Tibial artery (tissue), 4 donors: Measurements from ENCODE around the gene TMEM82.
A peak's percentile ranks its signal among the peaks of the same experiment; 100 is the strongest.

Experiments
- DNase-seq, 2 donors: peaks; one replicate each; pipeline ENCODE4 v3.0.0-alpha.2; 2019
- H3K27ac ChIP-seq, 2 donors: fragments of 200-600 bp; sonication (generic) in 1 of 2; 1 replicate in 1 of 2; 2 replicates in 1 of 2; pipeline ENCODE4 v1.5.1; 2018 to 2019; ENCODE audit warnings: mild to moderate bottlenecking in 1 of 2
- H3K27me3 ChIP-seq, 2 donors: fragments of 200-600 bp; sonication (generic) in 1 of 2; one replicate each; pipeline versions ENCODE4 v1.5.1 to v1.6.0; 2016 to 2019
- H3K36me3 ChIP-seq, 3 donors: fragments of 200-600 bp; sonication (generic) in 2 of 3; one replicate each; pipeline ENCODE4 v1.5.1; 2016 to 2019; ENCODE audit warnings: mild to moderate bottlenecking in 2 of 3
- H3K4me1 ChIP-seq, 4 donors: fragments of 200-600 bp; sonication (generic) in 2 of 4; 1 replicate in 3 of 4; 2 replicates in 1 of 4; pipeline ENCODE4 v1.5.1; 2016 to 2019
- H3K4me3 ChIP-seq, 2 donors: fragments of 200-600 bp; sonication (generic) in 1 of 2; 1 replicate in 1 of 2; 2 replicates in 1 of 2; pipeline ENCODE4 v1.5.1; 2018 to 2019; ENCODE audit warnings: mild to moderate bottlenecking in 2 of 2
- H3K9me3 ChIP-seq, 3 donors: fragments of 200-600 bp; sonication (generic) in 1 of 3; one replicate each; pipeline ENCODE4 v1.5.1; 2016 to 2019
- intact Hi-C: fragments of 100-400 bp; cut with DNase I; formaldehyde crosslinking; loops from one replicate; pipeline ENCODE4 v1.15.0; 2023; ENCODE audit warnings: low total_unique reads
- TF ChIP-seq, protein P1 (sequence below), 2 experiments: fragments of 200-600 bp in 1 of 2; fragments of 450-650 bp in 1 of 2; IDR thresholded peaks; one replicate each; pipeline ENCODE4 v1.5.1; 2017 to 2019; ENCODE audit warnings: antibody characterized with exemption in 2 of 2, mild to moderate bottlenecking in 1 of 2, moderate library complexity in 1 of 2

TMEM82 gene

DNA sequence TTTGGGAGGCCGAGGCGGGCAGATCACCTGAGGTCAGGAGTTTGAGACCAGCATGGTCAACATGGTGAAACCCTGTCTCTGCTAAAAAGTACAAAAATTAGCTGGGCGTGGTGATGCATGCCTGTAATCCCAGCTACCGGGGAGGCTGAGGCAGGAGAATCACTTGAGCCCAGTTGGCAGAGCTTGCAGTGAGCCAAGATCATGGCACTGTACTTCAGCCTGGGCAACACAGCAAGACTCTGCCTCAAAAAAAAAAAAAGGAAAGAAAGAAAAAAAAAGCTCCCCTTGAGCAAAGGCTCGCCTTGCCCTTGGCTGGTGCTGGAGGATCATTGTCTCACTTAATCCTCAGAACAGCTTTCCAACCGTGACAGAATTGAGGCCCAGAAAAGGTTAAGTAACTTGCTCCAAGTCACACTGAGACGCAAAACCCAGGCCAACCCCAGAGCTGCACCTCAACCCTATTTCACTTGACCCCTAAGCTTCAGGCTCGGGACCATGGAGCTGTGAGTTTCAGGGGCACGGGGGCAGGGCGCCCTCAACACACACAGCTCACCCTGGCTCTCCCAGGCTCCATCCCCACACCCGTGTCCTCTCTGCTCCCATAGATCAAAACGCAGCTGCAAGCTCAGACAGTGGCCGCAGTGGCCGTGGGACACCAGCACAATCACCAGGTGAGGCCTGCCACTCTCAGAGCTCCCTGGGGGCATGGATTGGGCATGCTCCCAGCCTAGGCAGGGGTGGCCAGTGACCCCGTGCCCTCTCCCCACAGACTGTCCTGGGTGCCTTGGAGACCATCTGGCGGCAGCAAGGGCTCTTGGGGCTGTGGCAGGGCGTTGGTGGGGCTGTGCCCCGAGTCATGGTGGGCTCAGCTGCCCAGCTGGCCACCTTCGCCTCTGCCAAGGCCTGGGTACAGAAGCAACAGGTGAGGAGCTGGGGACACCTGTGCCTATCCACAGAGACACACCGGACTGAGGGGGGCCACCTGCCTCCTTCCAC, 4.7 kb upstream of the TMEM82 start:
- H3K27ac ChIP-seq: peak overlapping the region; percentile 31 to 68
- H3K27me3 ChIP-seq: no peaks in the 10 kb centered on the region
- peak in 1 of 2 donors; percentile 65 for DNase-seq
- H3K4me3 ChIP-seq: no peak overlapping the region
- H3K36me3 ChIP-seq: peaks cover 18 to 30% (median 30%) of the 10 kb centered on the region in 3 donors
- intact Hi-C loops: no loop called here
- H3K4me1 ChIP-seq: peaks cover 0 to 55% (median 34%) of the 10 kb centered on the region in 4 donors
- TF ChIP-seq, protein P1, sequence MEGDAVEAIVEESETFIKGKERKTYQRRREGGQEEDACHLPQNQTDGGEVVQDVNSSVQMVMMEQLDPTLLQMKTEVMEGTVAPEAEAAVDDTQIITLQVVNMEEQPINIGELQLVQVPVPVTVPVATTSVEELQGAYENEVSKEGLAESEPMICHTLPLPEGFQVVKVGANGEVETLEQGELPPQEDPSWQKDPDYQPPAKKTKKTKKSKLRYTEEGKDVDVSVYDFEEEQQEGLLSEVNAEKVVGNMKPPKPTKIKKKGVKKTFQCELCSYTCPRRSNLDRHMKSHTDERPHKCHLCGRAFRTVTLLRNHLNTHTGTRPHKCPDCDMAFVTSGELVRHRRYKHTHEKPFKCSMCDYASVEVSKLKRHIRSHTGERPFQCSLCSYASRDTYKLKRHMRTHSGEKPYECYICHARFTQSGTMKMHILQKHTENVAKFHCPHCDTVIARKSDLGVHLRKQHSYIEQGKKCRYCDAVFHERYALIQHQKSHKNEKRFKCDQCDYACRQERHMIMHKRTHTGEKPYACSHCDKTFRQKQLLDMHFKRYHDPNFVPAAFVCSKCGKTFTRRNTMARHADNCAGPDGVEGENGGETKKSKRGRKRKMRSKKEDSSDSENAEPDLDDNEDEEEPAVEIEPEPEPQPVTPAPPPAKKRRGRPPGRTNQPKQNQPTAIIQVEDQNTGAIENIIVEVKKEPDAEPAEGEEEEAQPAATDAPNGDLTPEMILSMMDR (IDR thresholded peaks at IDR 0.05): no peak
- H3K9me3 ChIP-seq: no peaks in the 10 kb centered on the region

- H3K36me3 ChIP-seq: peaks cover 11 to 21% (median 20%) of the 10 kb centered on the region in 3 donors
- no peak overlapping the region for H3K4me3 ChIP-seq
- intact Hi-C loops: no loop called here
- DNase-seq: no peak
- H3K9me3 ChIP-seq: no peaks in the 10 kb centered on the region
- peaks cover 0 to 55% (median 34%) of the 10 kb centered on the region in 4 donors for H3K4me1 ChIP-seq
- TF ChIP-seq, protein P1 (IDR thresholded peaks at IDR 0.05): no peak
- H3K27ac ChIP-seq: peak overlapping the region; percentile 31 to 68
- H3K27me3 ChIP-seq: no peaks in the 10 kb centered on the region
Observed at GRCh38 chr1:15738416-15739113, 3.7 kb upstream of the TMEM82 start.

DNA sequence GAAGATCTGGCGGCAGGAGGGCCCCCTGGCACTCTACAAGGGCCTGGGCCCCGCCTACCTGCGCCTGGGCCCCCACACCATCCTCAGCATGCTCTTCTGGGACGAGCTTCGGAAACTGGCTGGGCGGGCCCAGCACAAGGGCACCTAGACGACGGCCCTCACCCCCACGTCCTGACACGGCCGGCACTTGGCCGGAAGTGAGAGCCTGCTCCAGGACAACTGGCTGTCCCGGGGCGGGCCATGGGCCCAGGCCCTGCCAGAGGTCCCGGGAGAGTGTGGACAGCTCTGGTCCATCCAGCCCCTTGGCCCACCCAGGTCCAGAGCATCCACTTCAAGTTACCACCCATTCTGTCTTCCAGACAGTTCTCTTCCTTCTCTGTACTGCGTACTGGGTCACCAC, 3.0 kb upstream of the TMEM82 start:
- TF ChIP-seq, protein P1 (IDR thresholded peaks at IDR 0.05): no peak
- Histone ChIP-seq H3K36me3 (peaks cover 4 to 14% (median 13%) of the 10 kb centered on the region in 3 donors), H3K27ac (peak overlapping the region; percentile 31 to 68), H3K27me3 (no peaks in the 10 kb centered on the region), H3K9me3 (no peaks in the 10 kb centered on the region), H3K4me1 (peaks cover 0 to 56% (median 34%) of the 10 kb centered on the region in 4 donors), H3K4me3 (no peak overlapping the region)
- intact Hi-C loops: no loop called here
- DNase-seq: peak in 1 of 2 donors; percentile 66

DNA sequence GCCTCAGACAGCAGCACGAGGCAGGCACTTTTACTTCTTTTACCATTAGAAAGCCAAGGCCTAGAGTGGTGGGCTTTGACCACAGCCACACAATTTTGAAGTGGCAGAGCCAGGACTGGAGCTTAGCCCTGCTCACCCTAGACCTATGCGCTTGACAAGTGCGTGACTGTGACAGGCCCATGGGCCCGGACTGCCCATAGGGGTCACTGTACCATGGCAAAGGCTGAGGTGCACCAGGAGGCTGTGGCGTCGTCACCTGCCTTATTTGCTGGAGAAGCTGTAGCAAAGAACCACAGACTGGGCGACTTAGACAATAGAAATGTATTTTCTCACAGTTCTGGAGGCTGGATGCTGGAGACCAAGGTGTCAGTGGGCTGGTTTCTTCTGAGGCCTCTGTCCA, 2.6 kb upstream of the TMEM82 start:
- TF ChIP-seq, protein P1 (IDR thresholded peaks at IDR 0.05): peak in 1 of 2 experiments; percentile 16

DNA sequence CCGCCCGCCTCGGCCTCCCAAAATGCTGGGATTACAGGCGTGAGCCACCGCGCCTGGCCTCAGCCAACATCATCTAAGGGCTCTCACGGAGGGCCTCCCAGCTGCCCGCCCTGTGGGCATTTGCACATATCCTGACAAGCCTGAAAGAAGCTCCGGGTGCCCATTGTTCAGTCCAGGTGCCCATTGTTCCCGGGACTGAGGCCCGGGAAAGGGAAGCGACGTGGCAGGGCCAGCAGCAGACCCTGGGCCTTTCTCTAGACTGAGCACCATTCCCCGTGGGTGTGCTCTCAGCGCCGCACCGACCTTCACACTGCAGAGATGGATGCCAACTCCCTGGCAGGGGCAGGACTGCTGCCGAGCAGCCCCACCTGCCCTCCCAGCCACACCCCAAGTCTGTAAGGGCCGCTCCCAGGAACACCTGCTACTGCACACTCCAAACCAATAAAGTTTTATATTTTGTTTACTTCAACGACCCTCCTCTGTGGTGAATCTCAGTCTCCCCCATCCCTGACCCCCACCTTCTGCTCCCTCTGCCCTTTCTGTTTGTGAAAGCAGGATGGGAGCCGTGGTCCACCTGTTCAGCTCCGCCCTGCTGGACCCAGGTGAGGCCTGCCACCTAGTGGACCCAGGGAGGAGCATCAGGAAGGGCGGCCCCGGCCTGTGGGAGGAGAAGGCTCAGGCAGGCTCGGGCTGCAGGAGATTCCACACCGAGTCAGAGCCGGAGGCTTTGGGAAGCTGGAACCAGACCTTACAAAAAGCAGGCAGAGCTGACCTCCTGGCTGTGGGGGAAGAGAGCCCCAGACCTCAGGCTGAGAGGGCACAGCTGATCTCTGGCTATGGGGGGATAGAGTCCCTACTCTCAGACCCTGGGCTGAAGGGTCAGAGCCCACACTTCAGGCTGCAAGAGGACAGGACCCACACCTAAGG, 1.1 kb upstream of the TMEM82 start:
- TF ChIP-seq, protein P1 (IDR thresholded peaks at IDR 0.05): peak; percentile 88 to 89
- intact Hi-C loops: no loop called here
- H3K27me3 ChIP-seq: no peaks in the 10 kb centered on the region
- peaks cover 0 to 62% (median 26%) of the 10 kb centered on the region in 4 donors for H3K4me1 ChIP-seq
- H3K4me3 ChIP-seq: no peak overlapping the region
- peak; percentile 76 to 88 for DNase-seq
- H3K36me3 ChIP-seq: peaks cover 0 to 3% (median 0%) of the 10 kb centered on the region in 3 donors
- no peaks in the 10 kb centered on the region for H3K9me3 ChIP-seq
- H3K27ac ChIP-seq: peak overlapping the region; percentile 41 to 48

More for the DNA sequence above, 2.6 kb upstream of the TMEM82 start:
- H3K27ac ChIP-seq: peak overlapping the region; percentile 31 to 68
- DNase-seq: no peak
- H3K27me3 ChIP-seq: no peaks in the 10 kb centered on the region
- no peak overlapping the region for H3K4me3 ChIP-seq
- peaks cover 0 to 9% (median 9%) of the 10 kb centered on the region in 3 donors for H3K36me3 ChIP-seq
- H3K4me1 ChIP-seq: peaks cover 0 to 61% (median 34%) of the 10 kb centered on the region in 4 donors
- no peaks in the 10 kb centered on the region for H3K9me3 ChIP-seq
- intact Hi-C loops: no loop called here
